Activated CD4-positive, alpha-beta T cell treated with anti-CD3 and anti-CD28 coated beads, Interleukin-2, amount 50 U/mL, for 4 hours (primary cell): ENCODE measurements around the gene POLK.
"Not testable (repeated sequence)": the region's sequence is repeated elsewhere in the genome, so short reads cannot be mapped to it uniquely, and the experiment has no call there.

Experiments
- DNase-seq, 2 experiments: peaks; one replicate each; pipeline ENCODE4 v3.0.0-alpha.2; 2020

Gene POLK

DNA sequence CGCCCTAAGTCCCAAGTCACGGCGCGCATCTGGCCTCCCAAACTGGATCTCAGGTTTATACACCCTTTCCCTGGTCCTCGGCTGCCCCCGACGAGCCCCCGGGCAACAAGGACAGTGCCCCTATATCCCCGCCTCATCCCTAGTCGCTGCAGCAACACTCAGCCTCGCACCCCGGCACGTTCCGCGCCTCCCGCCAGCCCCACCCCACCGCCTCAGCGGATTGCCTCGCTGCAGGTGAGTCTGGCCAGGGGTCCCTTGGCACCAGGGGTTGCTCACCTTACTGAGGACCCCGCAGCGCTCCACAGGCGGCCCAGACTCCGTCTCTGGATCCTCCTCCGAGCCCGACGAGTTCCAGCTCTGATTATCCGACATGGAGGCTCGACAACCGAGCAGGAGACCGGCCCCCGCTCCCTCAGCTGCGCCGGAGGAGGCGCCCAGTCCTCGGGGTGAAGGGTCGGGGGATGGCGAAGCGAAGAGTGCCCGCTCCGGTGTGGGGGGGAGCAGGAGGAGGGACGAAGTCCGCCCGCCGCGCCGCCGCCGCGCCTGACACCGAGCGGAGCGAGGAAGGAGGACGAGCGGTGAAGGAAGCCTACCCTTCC, 756 bp upstream of the POLK start:
- peak in 1 of 2 experiments; percentile 27 for DNase-seq

DNA sequence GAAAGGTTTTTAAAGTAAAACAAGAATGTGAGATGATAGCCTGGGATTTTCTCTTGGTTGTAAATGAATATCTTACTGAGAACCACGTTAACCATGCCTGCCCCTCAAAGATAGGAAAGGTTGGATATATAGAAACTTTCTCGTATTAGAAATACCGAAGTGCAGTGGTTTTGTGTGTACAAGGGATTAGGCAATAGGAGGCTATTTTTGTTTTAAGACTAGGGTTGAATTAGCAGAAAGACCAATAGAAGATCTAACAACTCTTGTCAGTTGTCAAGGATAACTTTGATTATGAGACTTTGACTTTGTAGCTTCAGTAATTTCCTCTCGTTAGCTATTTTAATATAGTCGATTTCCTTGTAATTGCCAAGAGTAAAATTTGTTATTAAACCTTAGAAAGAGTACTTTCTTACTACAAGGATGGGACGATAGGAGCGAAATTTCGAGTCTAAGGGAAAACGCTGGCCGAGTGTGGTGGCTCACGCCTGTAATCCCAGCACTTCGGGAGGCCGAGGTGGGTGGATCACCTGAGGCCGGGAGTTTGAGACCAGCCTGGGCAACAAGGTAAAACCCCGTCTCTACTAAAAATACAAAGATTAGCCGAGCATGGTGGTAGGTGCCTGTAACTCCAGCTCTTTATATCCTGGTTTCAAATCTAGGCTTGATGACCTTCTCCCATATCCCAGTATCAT, 838 bp downstream of the POLK start:
- DNase-seq = no peak

DNA sequence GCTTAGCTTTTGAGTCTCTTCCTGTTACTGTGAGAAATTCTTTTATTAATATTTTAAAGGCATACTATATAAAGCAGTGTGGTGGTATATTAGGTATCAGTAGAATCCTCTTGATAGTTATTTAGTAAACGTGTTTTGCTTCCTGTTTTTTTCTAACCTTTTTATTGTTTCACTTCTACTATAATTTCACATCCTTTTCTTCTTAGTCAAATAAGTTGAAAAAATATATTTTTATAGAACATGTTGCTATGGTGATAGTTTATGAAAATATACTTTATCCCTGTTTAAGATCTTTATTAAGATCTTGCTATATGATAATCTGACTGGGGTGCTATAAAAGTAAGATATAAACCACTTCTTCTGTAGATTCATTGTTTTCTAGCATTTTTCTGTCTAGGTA, 2.1 kb downstream of the POLK start:
- DNase-seq = no peak

DNA sequence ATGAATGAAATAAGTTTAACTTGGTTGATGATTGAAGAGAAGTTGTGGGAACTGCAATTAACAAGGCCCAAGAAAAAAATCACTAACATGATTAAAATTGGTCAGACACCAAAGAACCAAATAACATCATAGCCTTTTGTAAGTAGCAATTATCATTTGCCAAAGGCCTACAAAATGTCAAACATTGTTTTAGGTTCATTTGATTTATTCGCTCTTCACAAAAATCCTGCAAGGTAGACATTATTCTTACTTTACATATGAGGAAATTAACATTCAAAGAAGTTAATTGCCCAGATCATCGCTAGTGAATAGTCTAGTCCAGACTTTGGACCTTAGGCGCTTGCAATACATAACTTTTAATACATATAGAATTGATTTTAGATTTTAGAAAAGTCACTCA, 2.6 kb downstream of the POLK start:
- DNase-seq = no peak

DNA sequence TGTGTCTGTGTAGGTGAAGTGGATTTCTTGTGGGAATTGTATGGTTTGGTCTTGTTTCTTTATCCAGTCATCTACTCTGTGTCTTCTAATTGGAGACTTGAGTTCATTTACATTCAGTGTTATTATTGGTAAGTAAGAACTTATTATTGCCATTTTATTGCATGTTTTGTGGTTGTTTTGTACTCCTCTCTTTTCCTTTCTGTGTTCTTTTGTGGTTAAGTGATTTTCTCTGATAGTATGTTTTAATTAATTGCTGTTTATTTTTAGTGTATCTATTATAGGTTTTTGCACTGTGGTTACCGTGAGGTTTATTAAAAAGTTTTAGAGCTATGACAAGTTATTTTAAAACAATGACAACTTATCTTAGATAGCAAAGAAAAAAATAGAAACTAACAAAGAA, 8.1 kb downstream of the POLK start:
- DNase-seq = no peak

DNA sequence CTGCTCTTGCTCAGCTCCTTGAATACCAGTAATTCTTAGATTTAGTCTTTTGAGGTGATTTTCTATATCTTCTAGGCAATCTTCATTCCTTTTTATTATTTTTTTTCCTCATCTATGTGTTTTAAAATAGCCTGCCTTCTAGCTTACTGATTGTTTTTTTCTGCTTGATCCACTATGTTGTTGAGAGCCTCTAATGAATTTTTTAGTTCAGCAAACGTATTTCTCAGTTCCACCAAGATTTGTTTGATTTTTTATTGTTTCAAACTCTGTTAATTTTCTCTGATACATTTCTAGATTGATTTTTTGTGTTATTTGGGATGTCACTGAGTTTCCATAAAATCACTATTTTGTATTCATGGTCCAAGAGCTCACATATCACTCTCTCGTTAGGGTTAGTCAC, 9.5 kb downstream of the POLK start:
- no peak for DNase-seq

DNA sequence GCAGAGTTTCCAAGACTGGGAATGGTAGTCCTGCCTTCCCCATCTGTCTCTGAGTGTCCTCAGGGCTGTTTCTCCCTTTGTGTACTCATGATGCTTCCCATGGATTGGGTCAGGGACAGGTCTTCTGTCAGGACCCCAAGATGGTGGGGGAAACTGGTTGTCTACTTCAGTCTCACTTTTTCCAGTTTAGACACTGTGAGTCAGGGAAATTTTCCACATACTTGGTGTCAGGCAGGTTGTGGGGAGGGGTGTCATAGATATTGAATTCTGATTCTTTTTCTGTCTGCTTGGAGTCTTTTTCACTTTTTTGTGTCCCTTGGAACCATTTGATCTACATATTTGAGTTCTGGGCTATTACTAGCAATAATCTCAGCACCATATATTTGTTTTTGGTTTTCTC, 10.3 kb downstream of the POLK start:
- no peak for DNase-seq

DNA sequence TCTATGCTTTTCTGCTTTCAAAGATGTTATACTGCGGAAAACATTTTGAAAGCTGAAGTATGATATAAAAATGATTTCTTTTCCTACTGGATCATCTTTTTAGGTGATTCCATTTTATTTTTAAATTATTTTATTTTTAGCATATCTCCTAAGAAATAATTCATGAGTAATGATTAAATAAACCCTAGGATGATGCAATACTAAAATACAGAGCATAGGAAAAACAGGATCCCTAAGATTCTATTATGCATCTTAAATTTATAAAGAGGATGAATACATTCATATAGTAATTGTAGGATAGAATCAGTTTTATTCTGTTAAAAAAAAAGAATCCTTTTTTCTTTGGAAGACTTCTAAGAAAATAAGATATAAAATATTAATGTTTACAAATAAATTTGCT, 10.9 kb downstream of the POLK start:
- DNase-seq = no peak

DNA sequence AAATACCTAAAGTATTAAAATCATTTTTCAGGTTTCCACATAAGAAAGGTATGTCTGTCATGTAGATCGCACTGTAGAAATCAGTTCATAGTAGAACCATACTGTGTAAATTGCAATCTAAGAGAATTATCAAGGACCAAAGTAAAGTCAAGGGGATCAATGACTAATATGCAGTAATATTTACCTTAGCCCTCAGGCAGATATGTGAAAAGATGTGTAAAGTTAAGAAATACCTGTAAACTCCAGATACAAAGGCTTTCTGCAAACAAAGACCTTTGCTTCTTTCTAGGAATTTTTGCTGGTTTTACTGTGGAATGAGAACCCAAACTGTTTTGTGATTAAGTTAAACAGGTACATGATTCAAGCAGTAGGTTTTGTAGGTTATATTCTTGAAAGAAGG, 11.6 kb downstream of the POLK start:
- no peak for DNase-seq

DNA sequence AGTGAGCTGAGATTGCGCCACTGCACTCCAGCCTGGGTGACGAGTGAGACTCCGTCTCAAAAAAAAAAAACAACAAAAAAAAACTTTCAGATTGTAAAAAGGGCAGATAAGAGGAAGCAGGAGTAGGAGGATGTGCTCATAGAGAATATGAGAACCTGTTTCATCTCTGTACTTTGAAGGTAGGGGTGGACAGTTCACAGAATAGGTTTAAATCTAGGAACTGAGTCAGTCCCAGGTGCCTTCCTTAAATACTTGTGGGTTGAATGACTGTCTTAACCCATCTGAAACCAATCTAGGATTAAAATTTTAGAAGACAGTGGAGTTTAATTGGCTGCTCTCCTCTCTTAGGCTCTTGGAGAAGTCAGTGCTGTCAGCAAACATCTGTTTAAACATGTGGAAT, 12.4 kb downstream of the POLK start:
- no peak for DNase-seq

DNA sequence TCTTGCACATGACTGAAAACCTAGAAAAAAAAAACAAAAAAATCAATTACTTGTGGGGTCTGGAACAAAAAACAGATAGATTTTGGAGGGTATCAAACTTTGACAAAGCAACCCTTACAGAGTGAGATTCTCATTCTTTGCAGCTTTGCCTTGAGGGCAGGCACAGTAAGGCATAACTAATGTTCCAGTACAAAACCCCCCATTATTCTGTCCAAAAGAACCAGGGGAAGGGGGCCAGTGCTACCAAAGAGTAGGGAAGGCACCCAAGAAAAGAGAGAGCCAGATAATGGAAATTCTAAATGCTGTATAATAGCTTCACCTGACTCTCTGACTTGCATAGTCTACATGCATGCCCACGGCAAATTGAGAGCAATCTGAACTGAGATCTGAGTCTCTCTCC, 12.9 kb downstream of the POLK start:
- no peak for DNase-seq

DNA sequence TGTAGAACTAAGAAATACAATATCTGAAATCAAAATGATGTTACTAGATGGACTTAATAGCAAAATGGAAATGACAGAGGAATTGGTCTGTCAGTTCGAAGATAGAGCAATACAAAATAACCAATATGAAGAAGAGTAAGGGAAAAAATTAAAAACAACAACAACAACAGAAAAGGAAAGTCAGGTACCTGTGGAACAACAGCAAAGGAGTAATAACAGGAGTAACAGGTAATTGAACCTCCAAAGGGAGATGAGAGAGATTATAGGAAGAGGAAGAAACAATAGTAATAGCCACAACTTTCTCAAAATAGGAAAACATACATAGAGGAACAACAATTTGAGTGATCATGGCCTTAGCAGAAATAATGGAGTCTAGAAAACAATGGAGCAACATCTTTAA, 13.7 kb downstream of the POLK start:
- DNase-seq = no peak

DNA sequence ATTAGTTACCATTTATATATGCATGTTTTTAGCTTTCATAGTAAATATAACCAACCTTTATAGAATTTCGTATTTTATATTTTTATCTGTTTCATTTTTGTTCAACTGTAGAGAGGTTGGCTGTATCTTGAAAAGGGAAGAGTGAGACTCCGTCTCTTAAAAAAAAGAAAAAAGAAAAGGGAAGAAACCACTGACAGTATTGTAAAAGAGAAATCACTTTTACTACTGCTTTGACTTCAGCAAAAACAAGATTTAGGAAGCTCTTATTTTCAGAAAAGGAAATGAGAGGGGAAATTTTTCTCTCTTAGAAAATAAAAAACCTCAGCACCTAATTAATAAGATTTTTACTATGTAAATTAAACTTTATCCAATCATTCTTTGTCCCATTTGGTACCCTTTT, 14.4 kb downstream of the POLK start:
- no peak for DNase-seq

DNA sequence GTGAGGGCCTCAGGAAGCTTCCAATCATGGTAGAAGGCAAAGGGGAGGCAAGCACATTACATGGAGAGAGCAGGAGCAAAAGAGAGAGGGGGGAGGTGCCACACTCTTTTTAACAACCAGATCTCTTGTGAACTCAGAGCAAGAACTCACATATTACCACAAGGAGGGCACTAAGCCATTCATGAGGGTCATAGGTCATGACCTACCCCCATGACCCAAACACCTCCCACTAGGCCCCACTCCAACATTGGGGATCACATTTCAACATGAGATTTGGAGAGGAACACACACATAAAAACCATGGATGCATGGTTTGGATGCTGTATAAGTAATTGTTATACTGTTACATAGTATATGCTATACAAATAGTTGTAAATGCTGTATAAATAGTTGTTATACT, 17.5 kb downstream of the POLK start:
- DNase-seq = no peak

DNA sequence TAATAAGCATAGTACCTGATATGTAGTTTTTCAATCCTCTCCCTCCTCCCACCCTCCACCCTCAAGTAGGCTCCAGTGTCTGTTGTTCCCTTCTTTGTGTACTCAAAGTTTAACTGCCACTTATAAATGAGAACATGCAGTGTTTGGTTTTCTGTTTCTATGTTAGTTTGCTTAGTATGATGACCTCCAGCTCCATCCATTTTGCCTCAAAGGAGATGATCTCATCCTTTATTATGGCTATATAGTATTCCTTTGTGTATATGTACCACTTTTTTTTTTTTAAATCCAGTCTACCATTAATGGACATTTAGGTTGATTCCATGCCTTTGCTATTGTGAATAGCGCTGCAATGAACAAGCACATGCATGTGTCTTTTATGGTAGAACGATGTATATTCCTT, 20.5 kb downstream of the POLK start:
- DNase-seq = no peak

DNA sequence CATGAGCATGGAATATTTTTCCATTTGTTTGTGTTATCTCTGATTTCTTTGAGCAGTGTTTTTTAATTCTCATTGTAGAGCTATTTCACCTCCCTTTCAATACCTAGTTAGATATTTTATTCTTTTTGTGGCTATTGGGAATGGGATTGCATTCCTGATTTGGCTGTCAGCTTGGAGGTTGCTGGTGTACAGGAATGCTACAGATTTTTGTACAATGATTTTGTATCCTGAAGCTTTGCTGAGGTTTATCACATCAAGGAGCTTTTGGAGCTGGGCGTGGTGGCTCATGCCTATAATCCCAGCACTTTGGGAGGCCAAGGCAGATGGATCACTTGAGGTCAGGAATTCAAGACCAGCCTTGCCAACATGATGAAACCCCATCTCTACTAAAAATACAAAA, 22.0 kb downstream of the POLK start:
- DNase-seq = not testable (repeated sequence)

DNA sequence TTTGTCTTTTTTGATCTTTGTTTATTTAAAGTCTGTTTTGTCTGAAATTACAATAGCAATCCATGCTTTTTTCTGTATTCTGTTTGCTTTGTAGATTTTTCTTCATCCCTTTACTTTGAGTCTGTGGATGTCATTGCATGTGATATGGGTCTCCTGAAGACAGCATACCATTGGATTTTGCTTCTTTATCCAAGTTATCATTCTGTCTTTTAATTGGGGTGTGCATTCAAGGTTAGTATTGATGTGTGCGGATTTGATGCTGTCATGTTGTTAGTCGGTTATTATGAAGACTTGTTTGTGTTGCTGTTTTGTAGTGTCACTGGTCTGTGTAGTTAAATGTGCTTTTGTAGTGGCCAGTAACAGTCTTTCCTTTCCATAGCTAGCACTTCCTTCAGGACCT, 23.0 kb downstream of the POLK start:
- no peak for DNase-seq

DNA sequence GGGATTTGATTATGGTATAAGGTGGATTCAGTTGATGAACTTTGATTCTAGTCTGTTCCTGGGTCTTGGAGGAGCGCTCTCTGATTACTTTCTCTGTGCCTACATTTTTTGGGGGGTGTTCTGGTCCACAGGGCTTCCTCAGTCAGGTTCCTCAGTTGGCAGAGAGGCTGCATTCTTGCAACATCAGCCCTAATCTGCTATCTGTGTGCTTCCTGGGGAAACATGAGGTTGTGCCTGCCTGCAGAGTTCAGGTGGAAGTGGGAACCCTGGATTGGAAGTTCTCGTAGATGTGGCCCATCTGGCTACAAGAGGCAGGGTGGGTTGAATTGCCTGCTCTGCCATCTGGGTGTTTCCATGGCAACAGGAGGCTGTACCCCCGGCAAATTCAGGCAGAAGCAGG, 24.5 kb downstream of the POLK start:
- DNase-seq = no peak

DNA sequence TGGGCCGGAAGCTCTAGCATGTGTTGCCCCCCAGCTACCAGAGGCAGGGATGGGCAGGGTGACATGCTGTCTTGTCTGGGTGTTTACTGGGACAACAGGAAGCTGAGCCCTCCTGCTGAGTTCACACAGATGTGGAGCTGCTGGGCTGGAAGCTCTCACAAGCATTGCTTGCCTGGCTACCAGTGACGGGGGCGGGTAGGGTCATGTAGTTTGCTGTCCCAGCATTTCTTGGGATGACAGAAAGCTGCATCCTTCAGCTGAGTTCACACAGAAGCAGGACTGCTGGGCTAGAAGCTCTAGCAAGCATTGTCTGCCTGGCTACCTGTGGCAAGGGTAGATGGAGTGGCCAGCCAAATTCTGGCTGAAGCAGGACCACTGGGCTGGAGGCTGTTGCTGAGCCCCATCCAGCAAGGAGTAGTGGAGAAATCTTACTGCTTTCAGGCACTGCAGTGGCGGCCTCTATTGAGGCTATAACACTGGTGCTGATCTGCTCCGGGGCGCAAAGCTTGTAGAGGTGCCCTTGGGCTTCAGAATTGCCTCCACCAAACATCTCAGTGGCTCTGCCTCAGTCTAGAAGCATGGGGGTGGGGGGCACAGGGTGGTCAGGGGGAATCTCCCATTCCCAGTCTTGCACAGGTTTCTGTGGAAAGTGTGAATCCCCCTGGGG, 25.1 kb downstream of the POLK start:
- DNase-seq = no peak

DNA sequence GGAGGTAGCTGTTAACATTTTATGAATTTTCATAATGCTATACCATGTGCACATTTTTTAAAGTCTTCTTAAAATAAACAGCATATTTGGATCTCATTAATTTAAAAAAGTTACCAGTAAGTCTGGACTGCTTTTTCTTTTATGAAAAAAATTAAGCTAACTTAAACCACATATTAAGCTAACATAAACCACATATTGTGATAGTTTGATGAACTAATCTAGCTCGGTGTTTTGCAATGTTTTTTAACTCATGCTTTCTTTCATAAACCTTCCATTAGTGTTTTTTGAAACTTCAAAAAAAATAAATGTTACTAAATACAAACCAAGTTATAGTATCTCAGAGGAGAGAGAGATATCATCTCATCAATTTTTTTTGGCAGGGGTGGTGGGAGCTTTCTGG, 26.5 kb downstream of the POLK start:
- no peak for DNase-seq

DNA sequence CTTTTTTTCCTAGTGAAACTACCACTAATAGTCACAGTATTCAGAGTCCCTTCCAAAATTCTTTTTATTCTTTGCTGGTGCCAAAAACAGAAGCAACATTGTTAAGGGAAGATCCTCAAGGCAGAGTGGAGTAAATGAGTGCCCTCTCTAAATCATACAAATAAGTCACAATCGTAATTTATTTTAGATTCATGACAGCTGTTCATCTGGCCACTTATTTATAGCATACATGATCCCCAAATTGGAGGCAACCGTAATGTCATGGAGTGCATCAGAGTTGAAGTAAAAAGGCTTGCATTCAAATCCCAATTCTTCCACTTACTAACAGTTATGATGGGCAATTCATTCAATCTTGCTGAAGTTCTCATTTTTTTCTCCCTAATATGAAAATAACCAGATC, 33.4 kb downstream of the POLK start:
- DNase-seq = no peak

DNA sequence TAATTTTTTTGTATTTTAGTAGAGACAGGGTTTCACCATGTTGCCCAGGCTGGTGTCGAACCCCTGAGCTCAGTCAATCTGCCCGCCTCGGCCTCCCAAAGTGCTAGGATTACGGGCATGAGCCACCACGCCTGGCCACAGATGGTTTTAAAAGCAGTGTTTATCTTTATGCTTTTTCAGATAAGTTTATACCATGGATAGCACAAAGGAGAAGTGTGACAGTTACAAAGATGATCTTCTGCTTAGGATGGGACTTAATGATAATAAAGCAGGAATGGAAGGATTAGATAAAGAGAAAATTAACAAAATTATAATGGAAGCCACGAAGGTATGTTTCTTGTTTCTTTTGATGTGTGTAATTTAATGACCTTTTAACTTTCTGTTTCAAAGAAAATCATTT, 35.1 kb downstream of the POLK start:
- no peak for DNase-seq

DNA sequence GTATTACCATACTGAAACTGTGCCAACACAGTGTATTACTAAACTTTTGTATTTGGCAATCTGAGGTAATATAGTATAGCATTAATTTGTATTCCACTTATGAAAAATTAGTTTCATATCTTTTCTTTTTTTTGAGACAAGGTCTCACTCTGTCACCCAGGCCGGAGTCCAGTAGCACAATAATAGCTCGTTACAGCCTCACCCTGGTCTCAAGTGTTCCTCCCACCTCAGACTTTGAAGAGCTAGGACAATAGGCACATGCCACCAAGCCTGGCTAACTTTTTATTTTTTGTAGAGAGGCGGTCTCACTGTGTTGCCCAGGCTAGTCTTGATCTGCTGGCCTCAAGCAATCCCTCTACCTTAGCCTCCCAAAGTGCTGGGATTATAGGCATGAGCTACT, 36.1 kb downstream of the POLK start:
- no peak for DNase-seq

DNA sequence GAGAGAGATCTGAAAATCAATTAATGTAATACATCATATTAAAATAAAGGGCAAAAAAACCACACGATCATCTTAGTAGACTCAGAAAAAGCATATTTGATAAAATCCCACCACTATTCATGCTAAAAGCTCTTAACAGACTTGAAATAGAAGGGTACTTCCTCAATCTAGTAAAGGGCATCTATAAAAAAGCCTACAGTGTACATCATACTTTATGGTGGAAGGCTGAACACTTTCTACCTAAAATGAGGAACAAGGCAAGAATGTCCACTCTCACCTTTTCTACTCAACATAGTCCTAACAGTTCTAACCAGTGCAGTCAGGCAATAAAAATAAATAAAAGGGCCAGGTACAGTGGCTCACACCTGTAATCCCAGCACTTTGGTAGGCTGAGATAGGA, 38.9 kb downstream of the POLK start:
- no peak for DNase-seq

DNA sequence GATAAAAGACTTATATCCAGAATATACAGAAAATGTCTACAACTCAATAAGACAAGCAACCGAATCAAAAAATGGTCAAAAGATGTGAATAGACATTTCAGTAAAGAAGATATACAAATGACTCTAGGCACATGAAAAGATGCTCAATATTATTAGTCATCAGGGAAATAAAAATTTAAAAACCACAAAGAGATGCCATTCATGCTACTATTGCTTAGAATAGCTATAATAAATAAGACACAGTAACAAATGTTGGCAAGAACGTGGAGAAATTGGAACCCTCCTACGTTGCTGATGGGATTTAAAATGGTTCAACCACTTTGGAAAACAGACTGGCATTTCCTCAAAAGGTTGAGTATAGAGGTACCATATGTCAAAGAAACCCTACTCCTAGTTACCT, 39.8 kb downstream of the POLK start:
- no peak for DNase-seq
